ENCODE measurements around the gene ECHDC3. TPM values are rescaled to one million over a fixed set of nuclear protein-coding genes. Genes with fewer than 3 reads are reported as not detected.

Gene ECHDC3
- total RNA-seq, 4 donors from 2014 or later = 7.9 to 30.6 (median 19.7) TPM

DNA sequence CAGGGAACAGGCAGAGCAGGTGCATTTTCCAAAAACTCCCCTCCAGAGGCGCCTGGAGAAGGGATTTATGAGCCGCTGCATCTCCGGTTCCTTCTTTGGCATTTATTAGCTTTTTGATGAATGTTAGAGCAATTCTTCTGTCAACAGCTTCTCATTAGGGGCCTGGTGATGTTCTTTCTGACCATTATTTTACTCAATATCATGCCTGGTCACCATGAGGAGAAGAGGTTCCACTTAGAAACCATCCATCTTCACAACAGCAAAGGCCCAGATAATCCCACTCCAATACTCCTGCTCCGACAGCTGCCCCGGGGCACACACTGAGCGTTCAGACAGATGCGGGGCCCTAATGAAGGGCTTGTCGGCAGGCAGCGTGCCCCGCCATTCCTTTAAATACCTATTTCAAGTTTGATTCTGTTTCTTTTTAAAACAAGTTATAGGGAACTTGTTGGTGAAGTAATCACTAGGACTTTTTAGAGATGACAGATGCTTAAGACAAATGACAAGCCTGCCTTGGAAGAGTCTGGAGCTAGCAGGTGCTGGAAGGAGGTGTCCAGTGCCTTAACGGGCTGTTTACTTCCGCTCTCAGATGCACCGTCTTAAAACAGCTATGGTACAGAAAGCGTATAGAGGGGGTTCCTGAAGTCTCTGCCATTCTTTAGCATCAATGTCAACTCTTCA, 31.7 kb downstream of the ECHDC3 start:
- DNase-seq (ENCODE audit: extremely low spot score) = no peak
- H3K27me3 ChIP-seq = no peaks in the 10 kb centered on the region
- H3K4me1 ChIP-seq = no peaks in the 10 kb centered on the region
- H3K36me3 ChIP-seq = no peaks in the 10 kb centered on the region
- H3K27ac ChIP-seq (replicated peaks in 1 of 4) = no peak overlapping the region
- no peak overlapping the region for H3K4me3 ChIP-seq
- H3K9me3 ChIP-seq = no peaks in the 10 kb centered on the region
- intact Hi-C loops (cut with DNase I) = no loop called here
- TF ChIP-seq POLR2AphosphoS5 (IDR thresholded peaks at IDR 0.05) (no peak), POLR2A (IDR thresholded peaks at IDR 0.05; ENCODE audit: low read depth) (no peak), EP300 (IDR thresholded peaks at IDR 0.05) (no peak)
- TF ChIP-seq, protein P1, sequence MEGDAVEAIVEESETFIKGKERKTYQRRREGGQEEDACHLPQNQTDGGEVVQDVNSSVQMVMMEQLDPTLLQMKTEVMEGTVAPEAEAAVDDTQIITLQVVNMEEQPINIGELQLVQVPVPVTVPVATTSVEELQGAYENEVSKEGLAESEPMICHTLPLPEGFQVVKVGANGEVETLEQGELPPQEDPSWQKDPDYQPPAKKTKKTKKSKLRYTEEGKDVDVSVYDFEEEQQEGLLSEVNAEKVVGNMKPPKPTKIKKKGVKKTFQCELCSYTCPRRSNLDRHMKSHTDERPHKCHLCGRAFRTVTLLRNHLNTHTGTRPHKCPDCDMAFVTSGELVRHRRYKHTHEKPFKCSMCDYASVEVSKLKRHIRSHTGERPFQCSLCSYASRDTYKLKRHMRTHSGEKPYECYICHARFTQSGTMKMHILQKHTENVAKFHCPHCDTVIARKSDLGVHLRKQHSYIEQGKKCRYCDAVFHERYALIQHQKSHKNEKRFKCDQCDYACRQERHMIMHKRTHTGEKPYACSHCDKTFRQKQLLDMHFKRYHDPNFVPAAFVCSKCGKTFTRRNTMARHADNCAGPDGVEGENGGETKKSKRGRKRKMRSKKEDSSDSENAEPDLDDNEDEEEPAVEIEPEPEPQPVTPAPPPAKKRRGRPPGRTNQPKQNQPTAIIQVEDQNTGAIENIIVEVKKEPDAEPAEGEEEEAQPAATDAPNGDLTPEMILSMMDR (IDR thresholded peaks at IDR 0.05) = no peak
- 90% methylated on average over 14 of the region's 14 CpGs for WGBS

DNA sequence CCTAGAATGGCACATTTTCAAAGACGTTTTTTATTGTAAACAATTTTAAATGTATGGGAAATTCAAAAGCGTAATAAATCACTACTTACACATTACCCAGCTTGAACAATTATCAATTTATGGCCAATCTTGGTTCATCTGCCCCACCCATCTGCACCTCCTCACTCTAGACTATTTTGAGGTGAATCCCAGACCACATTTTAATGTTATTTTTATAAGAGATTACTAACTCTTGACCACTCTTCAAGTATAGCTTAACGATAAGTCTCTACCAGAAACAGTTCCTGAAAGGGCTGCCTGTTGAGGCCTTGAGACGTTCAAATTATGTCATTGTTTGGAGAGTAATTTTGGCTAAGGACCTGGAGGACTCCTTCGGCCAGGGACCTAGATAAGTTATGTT, 33.2 kb downstream of the ECHDC3 start:
- WGBS = 60% methylated on average over 5 of the region's 5 CpGs
- H3K36me3 ChIP-seq = no peaks in the 10 kb centered on the region
- TF ChIP-seq POLR2A (IDR thresholded peaks at IDR 0.05; ENCODE audit: low read depth) (no peak), POLR2AphosphoS5 (IDR thresholded peaks at IDR 0.05) (no peak)
- TF ChIP-seq, protein P1 (IDR thresholded peaks at IDR 0.05) = no peak
- no peak for DNase-seq (ENCODE audit: extremely low spot score)
- no peak overlapping the region for H3K27ac ChIP-seq (replicated peaks in 1 of 4)
- H3K27me3 ChIP-seq = no peaks in the 10 kb centered on the region
- H3K9me3 ChIP-seq = no peaks in the 10 kb centered on the region
- no peak overlapping the region for H3K4me3 ChIP-seq
- no peaks in the 10 kb centered on the region for H3K4me1 ChIP-seq
- intact Hi-C loops (cut with DNase I) = no loop called here

GRCh38 chr10:11776080-11776479, 33.9 kb downstream of the ECHDC3 start:
- no peak for DNase-seq (ENCODE audit: extremely low spot score)
- Histone ChIP-seq H3K27ac (replicated peaks in 1 of 4) (no peak overlapping the region), H3K36me3 (no peaks in the 10 kb centered on the region), H3K27me3 (no peaks in the 10 kb centered on the region), H3K4me3 (no peak overlapping the region), H3K9me3 (no peaks in the 10 kb centered on the region), H3K4me1 (no peaks in the 10 kb centered on the region)
- WGBS = 87% methylated on average over 3 of the region's 3 CpGs
- no peak for TF ChIP-seq POLR2A (IDR thresholded peaks at IDR 0.05; ENCODE audit: low read depth)
- TF ChIP-seq, protein P1 (IDR thresholded peaks at IDR 0.05) = no peak
- no peak for TF ChIP-seq POLR2AphosphoS5 (IDR thresholded peaks at IDR 0.05)
- TF ChIP-seq EP300 (IDR thresholded peaks at IDR 0.05) = no peak
- intact Hi-C loops (cut with DNase I) = no loop called here

- no peak overlapping the region for H3K27ac ChIP-seq (replicated peaks in 1 of 4)
- no peaks in the 10 kb centered on the region for H3K9me3 ChIP-seq
- TF ChIP-seq, protein P1 (IDR thresholded peaks at IDR 0.05) = no peak
- TF ChIP-seq POLR2AphosphoS5 (IDR thresholded peaks at IDR 0.05) (no peak), EP300 (IDR thresholded peaks at IDR 0.05) (no peak)
- intact Hi-C loops (cut with DNase I) = no loop called here
- 83% methylated on average over 1 of the region's 6 CpGs for WGBS
- H3K27me3 ChIP-seq = no peaks in the 10 kb centered on the region
- no peaks in the 10 kb centered on the region for H3K4me1 ChIP-seq
- no peak for DNase-seq (ENCODE audit: extremely low spot score)
- H3K4me3 ChIP-seq = no peak overlapping the region
- H3K36me3 ChIP-seq = no peaks in the 10 kb centered on the region
These were observed 38.9 kb downstream of the ECHDC3 start for GRCh38 chr10:11781114-11781513.

Measured in esophagus muscularis mucosa (tissue), 4 donors.